HepG2 (cell line): ENCODE measurements around the gene BCL6B. TPM values are rescaled to one million over a fixed set of nuclear protein-coding genes. Genes with fewer than 3 reads are reported as not detected.

ENCODE experiments used
- ARID2 ChIP-seq: sonication (generic); formaldehyde crosslinking; IDR thresholded peaks from 2 replicates; pipeline ENCODE4 v1.8.1; 2022; ENCODE audit warnings: mild to moderate bottlenecking, missing genetic modification reagents, borderline replicate concordance
- FOSL2 ChIP-seq: sonication (generic); formaldehyde crosslinking; IDR thresholded peaks from 2 replicates; pipeline ENCODE4 v1.4.0; 2020; ENCODE audit warnings: missing genetic modification reagents
- FOXA3 ChIP-seq: IDR thresholded peaks from 2 replicates; pipeline ENCODE4 v1.6.1; 2016; ENCODE audit warnings: missing genetic modification reagents, missing compliant biosample characterization
- GABPB1 ChIP-seq: IDR thresholded peaks from 2 replicates; pipeline ENCODE4 v1.6.1; 2016; ENCODE audit warnings: mild to moderate bottlenecking, missing genetic modification reagents, moderate library complexity, missing compliant biosample characterization
- KAT8 ChIP-seq: IDR thresholded peaks from 2 replicates; pipeline ENCODE4 v1.6.1; 2016; ENCODE audit warnings: missing genetic modification reagents, missing compliant biosample characterization
- MAF1 ChIP-seq: sonication (generic); formaldehyde crosslinking; IDR thresholded peaks from 2 replicates; pipeline ENCODE4 v1.5.0; 2020; ENCODE audit warnings: missing genetic modification reagents, borderline replicate concordance
- RAD21 ChIP-seq: fragments of 450-650 bp; formaldehyde crosslinking; IDR thresholded peaks from 2 replicates; pipeline ENCODE4 v1.5.0; 2020; ENCODE audit warnings: mild to moderate bottlenecking
- ZNF564 ChIP-seq: sonication (generic); formaldehyde crosslinking; IDR thresholded peaks from 2 replicates; pipeline ENCODE4 v1.8.1; 2023; ENCODE audit warnings: mild to moderate bottlenecking, missing genetic modification reagents
- ZNF781 ChIP-seq: sonication (generic); formaldehyde crosslinking; IDR thresholded peaks from 2 replicates; pipeline ENCODE4 v1.5.1; 2020; ENCODE audit warnings: borderline replicate concordance, mild to moderate bottlenecking, missing genetic modification reagents; ENCODE audit errors: not compliant biosample characterization
- ZZZ3 ChIP-seq: sonication (generic); formaldehyde crosslinking; IDR thresholded peaks from 2 replicates; pipeline ENCODE4 v1.4.0; 2020; ENCODE audit warnings: missing genetic modification reagents, mild to moderate bottlenecking, borderline replicate concordance
- polyA plus RNA-seq, 8 experiments: library from polyadenylated mRNA; depleted of rRNA in 3 of 8; stranded (reverse) in 7 of 8; unstranded in 1 of 8; fragments of >200 nt; fragmentation: Illumina TruSeq in 4 of 8; extraction: Trizol in 4 of 8; gene quantifications; 2 replicates each; pipeline versions ENCODE4 v1.2.1 to v1.2.3, GENCODE V29; 2011 to 2016; ENCODE audit warnings: low read depth in 4 of 8, missing spikeins in 1 of 8, mixed read lengths in 1 of 8; ENCODE audit not compliant: insufficient read depth in 1 of 8
- total RNA-seq, 5 experiments: library from RNA; depleted of rRNA; stranded (reverse); fragments of >200 nt; fragmentation: Illumina TruSeq; extraction: Trizol; gene quantifications; 2 replicates each; pipeline ENCODE4 v1.2.3, GENCODE V29; 2016; ENCODE audit warnings: low read depth in 1 of 5
- TF ChIP-seq, protein P1 (sequence below): sonication (generic); formaldehyde crosslinking; conservative IDR thresholded peaks from 2 replicates; pipeline ENCODE4 v1.4.0; 2020; ENCODE audit warnings: missing genetic modification reagents
- TF ChIP-seq, protein P2 (sequence below): IDR thresholded peaks from 2 replicates; pipeline ENCODE4 v1.6.1; 2016; ENCODE audit warnings: low read depth, control low read depth
- TF ChIP-seq, protein P3 (sequence below): sonication (generic); formaldehyde crosslinking; IDR thresholded peaks from one replicate; pipeline ENCODE4 v1.5.1; 2020; ENCODE audit warnings: mild to moderate bottlenecking, missing genetic modification reagents; ENCODE audit errors: not compliant biosample characterization
- TF ChIP-seq, protein P4 (sequence below): sonication (generic); formaldehyde crosslinking; IDR thresholded peaks from 2 replicates; pipeline ENCODE4 v1.4.0; 2020; ENCODE audit warnings: low read depth, mild to moderate bottlenecking, missing genetic modification reagents
- TF ChIP-seq, protein P5 (sequence below): sonication (generic); formaldehyde crosslinking; IDR thresholded peaks from 2 replicates; pipeline ENCODE4 v1.5.1; 2020; ENCODE audit warnings: missing genetic modification reagents, mild to moderate bottlenecking, borderline replicate concordance

BCL6B gene
- total and polyA plus RNA-seq, 2 of the 13 experiments (the other 11 are each of a cell fraction or from before 2014, with no cell fraction given), result not detected

- TF ChIP-seq, protein P1, sequence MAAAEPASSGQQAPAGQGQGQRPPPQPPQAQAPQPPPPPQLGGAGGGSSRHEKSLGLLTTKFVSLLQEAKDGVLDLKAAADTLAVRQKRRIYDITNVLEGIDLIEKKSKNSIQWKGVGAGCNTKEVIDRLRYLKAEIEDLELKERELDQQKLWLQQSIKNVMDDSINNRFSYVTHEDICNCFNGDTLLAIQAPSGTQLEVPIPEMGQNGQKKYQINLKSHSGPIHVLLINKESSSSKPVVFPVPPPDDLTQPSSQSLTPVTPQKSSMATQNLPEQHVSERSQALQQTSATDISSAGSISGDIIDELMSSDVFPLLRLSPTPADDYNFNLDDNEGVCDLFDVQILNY (CRISPR knock-in tag), result 0 out of 2 replicates have a peak, but pooled peaks have one; percentile 28
- TF ChIP-seq MAF1 (CRISPR knock-in tag), result peak; percentile 43; the same call in 1 of the 2 replicates
- peak; percentile 51 for TF ChIP-seq FOSL2 (CRISPR knock-in tag)
- TF ChIP-seq, protein P2, sequence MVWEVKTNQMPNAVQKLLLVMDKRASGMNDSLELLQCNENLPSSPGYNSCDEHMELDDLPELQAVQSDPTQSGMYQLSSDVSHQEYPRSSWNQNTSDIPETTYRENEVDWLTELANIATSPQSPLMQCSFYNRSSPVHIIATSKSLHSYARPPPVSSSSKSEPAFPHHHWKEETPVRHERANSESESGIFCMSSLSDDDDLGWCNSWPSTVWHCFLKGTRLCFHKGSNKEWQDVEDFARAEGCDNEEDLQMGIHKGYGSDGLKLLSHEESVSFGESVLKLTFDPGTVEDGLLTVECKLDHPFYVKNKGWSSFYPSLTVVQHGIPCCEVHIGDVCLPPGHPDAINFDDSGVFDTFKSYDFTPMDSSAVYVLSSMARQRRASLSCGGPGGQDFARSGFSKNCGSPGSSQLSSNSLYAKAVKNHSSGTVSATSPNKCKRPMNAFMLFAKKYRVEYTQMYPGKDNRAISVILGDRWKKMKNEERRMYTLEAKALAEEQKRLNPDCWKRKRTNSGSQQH, result 0 out of 2 replicates have a peak, but pooled peaks have one; percentile 28
- TF ChIP-seq, protein P3, sequence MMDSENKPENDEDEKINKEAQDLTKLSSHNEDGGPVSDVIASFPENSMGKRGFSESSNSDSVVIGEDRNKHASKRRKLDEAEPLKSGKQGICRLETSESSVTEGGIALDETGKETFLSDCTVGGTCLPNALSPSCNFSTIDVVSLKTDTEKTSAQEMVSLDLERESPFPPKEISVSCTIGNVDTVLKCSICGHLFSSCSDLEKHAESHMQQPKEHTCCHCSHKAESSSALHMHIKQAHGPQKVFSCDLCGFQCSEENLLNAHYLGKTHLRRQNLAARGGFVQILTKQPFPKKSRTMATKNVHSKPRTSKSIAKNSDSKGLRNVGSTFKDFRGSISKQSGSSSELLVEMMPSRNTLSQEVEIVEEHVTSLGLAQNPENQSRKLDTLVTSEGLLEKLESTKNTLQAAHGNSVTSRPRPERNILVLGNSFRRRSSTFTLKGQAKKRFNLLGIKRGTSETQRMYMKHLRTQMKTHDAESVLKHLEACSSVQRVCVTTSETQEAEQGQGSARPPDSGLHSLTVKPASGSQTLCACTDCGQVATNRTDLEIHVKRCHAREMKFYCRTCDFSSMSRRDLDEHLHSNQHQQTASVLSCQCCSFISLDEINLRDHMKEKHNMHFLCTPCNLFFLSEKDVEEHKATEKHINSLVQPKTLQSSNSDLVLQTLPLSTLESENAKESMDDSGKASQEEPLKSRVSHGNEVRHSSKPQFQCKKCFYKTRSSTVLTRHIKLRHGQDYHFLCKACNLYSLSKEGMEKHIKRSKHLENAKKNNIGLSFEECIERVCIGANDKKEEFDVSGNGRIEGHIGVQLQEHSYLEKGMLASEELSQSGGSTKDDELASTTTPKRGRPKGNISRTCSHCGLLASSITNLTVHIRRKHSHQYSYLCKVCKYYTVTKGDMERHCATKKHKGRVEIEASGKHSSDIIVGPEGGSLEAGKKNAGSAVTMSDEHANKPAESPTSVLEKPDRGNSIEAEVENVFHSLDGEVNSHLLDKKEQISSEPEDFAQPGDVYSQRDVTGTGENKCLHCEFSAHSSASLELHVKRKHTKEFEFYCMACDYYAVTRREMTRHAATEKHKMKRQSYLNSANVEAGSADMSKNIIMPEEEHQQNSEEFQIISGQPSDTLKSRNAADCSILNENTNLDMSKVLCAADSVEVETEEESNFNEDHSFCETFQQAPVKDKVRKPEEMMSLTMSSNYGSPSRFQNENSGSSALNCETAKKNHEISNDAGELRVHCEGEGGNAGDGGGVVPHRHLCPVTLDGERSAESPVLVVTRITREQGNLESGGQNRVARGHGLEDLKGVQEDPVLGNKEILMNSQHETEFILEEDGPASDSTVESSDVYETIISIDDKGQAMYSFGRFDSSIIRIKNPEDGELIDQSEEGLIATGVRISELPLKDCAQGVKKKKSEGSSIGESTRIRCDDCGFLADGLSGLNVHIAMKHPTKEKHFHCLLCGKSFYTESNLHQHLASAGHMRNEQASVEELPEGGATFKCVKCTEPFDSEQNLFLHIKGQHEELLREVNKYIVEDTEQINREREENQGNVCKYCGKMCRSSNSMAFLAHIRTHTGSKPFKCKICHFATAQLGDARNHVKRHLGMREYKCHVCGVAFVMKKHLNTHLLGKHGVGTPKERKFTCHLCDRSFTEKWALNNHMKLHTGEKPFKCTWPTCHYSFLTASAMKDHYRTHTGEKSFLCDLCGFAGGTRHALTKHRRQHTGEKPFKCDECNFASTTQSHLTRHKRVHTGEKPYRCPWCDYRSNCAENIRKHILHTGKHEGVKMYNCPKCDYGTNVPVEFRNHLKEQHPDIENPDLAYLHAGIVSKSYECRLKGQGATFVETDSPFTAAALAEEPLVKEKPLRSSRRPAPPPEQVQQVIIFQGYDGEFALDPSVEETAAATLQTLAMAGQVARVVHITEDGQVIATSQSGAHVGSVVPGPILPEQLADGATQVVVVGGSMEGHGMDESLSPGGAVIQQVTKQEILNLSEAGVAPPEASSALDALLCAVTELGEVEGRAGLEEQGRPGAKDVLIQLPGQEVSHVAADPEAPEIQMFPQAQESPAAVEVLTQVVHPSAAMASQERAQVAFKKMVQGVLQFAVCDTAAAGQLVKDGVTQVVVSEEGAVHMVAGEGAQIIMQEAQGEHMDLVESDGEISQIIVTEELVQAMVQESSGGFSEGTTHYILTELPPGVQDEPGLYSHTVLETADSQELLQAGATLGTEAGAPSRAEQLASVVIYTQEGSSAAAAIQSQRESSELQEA (CRISPR knock-in tag), result peak; percentile 38
- no peak for TF ChIP-seq ZZZ3 (CRISPR knock-in tag)
- TF ChIP-seq FOXA3 (CRISPR knock-in tag), result peak; percentile 16; the same call in 1 of the 2 replicates
- TF ChIP-seq KAT8, result peak; percentile 81; the same call in 1 of the 2 replicates
- peak; percentile 72 for TF ChIP-seq GABPB1 (CRISPR knock-in tag)
- TF ChIP-seq ARID2, result peak; percentile 79
- TF ChIP-seq ZNF781 (CRISPR knock-in tag), result no peak
- TF ChIP-seq, protein P4, sequence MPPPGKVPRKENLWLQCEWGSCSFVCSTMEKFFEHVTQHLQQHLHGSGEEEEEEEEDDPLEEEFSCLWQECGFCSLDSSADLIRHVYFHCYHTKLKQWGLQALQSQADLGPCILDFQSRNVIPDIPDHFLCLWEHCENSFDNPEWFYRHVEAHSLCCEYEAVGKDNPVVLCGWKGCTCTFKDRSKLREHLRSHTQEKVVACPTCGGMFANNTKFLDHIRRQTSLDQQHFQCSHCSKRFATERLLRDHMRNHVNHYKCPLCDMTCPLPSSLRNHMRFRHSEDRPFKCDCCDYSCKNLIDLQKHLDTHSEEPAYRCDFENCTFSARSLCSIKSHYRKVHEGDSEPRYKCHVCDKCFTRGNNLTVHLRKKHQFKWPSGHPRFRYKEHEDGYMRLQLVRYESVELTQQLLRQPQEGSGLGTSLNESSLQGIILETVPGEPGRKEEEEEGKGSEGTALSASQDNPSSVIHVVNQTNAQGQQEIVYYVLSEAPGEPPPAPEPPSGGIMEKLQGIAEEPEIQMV (CRISPR knock-in tag), result peak; percentile 14; the same call in 1 of the 2 replicates
- no peak for TF ChIP-seq RAD21
- 0 out of 2 replicates have a peak, but pooled peaks have one; percentile 44 for TF ChIP-seq ZNF564 (CRISPR knock-in tag)
- TF ChIP-seq, protein P5, sequence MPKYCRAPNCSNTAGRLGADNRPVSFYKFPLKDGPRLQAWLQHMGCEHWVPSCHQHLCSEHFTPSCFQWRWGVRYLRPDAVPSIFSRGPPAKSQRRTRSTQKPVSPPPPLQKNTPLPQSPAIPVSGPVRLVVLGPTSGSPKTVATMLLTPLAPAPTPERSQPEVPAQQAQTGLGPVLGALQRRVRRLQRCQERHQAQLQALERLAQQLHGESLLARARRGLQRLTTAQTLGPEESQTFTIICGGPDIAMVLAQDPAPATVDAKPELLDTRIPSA (CRISPR knock-in tag), result no peak
Measured at GRCh38 chr17:7035591-7036368, 12.9 kb downstream of the BCL6B start, which contains the start of gene SLC16A13 (continued).
